GM12878 (cell line): Measurements from ENCODE around the gene CDHR4. TPM values are rescaled to one million over a fixed set of nuclear protein-coding genes. Genes with fewer than 3 reads are reported as not detected.

Experiments
- ATF2 ChIP-seq: IDR thresholded peaks from 2 replicates; pipeline ENCODE4 v1.6.1; 2012; ENCODE audit warnings: low read length, inconsistent platforms
- BHLHE40 ChIP-seq, 2 experiments: fragments of 450-650 bp in 1 of 2; IDR thresholded peaks; 2 replicates each; pipeline ENCODE4 v1.6.1; 2011 to 2017; ENCODE audit warnings: low read depth in 2 of 2, borderline replicate concordance in 1 of 2, improper control_type of control experiment in 1 of 2, low read length in 1 of 2, mild to moderate bottlenecking in 1 of 2
- BRCA1 ChIP-seq: IDR thresholded peaks from 2 replicates; pipeline ENCODE4 v1.6.1; 2011; ENCODE audit warnings: low read depth, low read length, improper control_type of control experiment
- CBFB ChIP-seq: IDR thresholded peaks from 2 replicates; pipeline ENCODE4 v1.6.1; 2016; ENCODE audit warnings: antibody characterized with exemption, low read depth
- CEBPB ChIP-seq, 2 experiments: fragments of 150-350 bp in 1 of 2; IDR thresholded peaks; 2 replicates each; pipeline ENCODE4 v1.6.1; 2012 to 2014; ENCODE audit warnings: low read depth in 2 of 2, low read length in 2 of 2, borderline replicate concordance in 1 of 2, inconsistent platforms in 1 of 2
- EGR1 ChIP-seq, 2 experiments: IDR thresholded peaks; 1 replicate in 1 of 2; 2 replicates in 1 of 2; pipeline ENCODE4 v1.6.1; 2011 to 2012; ENCODE audit warnings: low read depth in 2 of 2, low read length in 2 of 2, borderline replicate concordance in 1 of 2, mild to moderate bottlenecking in 1 of 2, moderate library complexity in 1 of 2
- FOS ChIP-seq: IDR thresholded peaks from 3 replicates; pipeline ENCODE4 v1.6.1; 2011; ENCODE audit warnings: borderline replicate concordance; ENCODE audit not compliant: insufficient read length; ENCODE audit errors: extremely low read depth
- IKZF2 ChIP-seq, 2 experiments: fragments of 450-650 bp; IDR thresholded peaks; 2 replicates each; pipeline ENCODE4 v1.6.1; 2017; ENCODE audit warnings: mild to moderate bottlenecking in 2 of 2, moderate library complexity in 2 of 2
- MAX ChIP-seq: IDR thresholded peaks from 2 replicates; pipeline ENCODE4 v1.6.1; 2012; ENCODE audit warnings: low read depth, low read length, improper control_type of control experiment
- MTA3 ChIP-seq: IDR thresholded peaks from 2 replicates; pipeline ENCODE4 v1.6.1; 2012; ENCODE audit warnings: low read length, inconsistent platforms, borderline replicate concordance
- PAX5 ChIP-seq: IDR thresholded peaks from 2 replicates; pipeline ENCODE4 v1.6.1; 2011; ENCODE audit warnings: low read depth, low read length, borderline replicate concordance
- SKIL ChIP-seq: fragments of 450-650 bp; IDR thresholded peaks from 2 replicates; pipeline ENCODE4 v1.6.1; 2017; ENCODE audit warnings: mild to moderate bottlenecking, low read depth, inconsistent platforms; ENCODE audit not compliant: poor library complexity, severe bottlenecking
- SUPT20H ChIP-seq: IDR thresholded peaks from 2 replicates; pipeline ENCODE4 v1.6.1; 2011; ENCODE audit warnings: low read depth, mild to moderate bottlenecking, low read length, moderate library complexity, borderline replicate concordance; ENCODE audit not compliant: control insufficient read depth
- TCF7 ChIP-seq: IDR thresholded peaks from 2 replicates; pipeline ENCODE4 v1.6.1; 2014; ENCODE audit warnings: antibody characterized with exemption, borderline replicate concordance
- USF1 ChIP-seq: IDR thresholded peaks from 2 replicates; pipeline ENCODE4 v1.6.1; 2011; ENCODE audit warnings: borderline replicate concordance, low read depth, mild to moderate bottlenecking, moderate library complexity, mixed read lengths, low read length; ENCODE audit not compliant: insufficient read depth; ENCODE audit errors: extremely low read length
- ZBTB33 ChIP-seq: fragments of 450-650 bp; IDR thresholded peaks from 2 replicates; pipeline ENCODE4 v1.6.1; 2017; ENCODE audit warnings: mild to moderate bottlenecking
- ZNF217 ChIP-seq: fragments of 450-650 bp; IDR thresholded peaks from 2 replicates; pipeline ENCODE4 v1.6.1; 2017; ENCODE audit warnings: antibody characterized with exemption, mild to moderate bottlenecking
- ZNF274 ChIP-seq: IDR thresholded peaks from one replicate; pipeline ENCODE4 v1.8.0; 2011; ENCODE audit not compliant: insufficient read length, insufficient read depth
- ZNF384 ChIP-seq: IDR thresholded peaks from 2 replicates; pipeline ENCODE4 v1.6.1; 2012; ENCODE audit warnings: low read depth, mild to moderate bottlenecking, low read length, improper control_type of control experiment, borderline replicate concordance
- polyA plus RNA-seq, 11 experiments: library from polyadenylated mRNA; depleted of rRNA in 4 of 11; unstranded in 6 of 11; stranded (reverse) in 5 of 11; fragments of >200 nt; fragmentation: Nextera tagmentation in 4 of 11; fragmentation: Illumina TruSeq in 1 of 11; extraction: Ambion mirVana in 4 of 11; extraction: Trizol in 1 of 11; gene quantifications; 1 replicate in 1 of 11; 2 replicates in 10 of 11; pipeline versions ENCODE4 v1.2.1 to v1.2.3, GENCODE V29; 2011 to 2016; ENCODE audit warnings: inconsistent platforms in 2 of 11, missing spikeins in 2 of 11, low read depth in 1 of 11
- total RNA-seq, 4 experiments: library from RNA; depleted of rRNA in 3 of 4; stranded (reverse); fragments of >200 nt in 3 of 4; fragmentation: Illumina TruSeq in 1 of 4; extraction: Trizol in 1 of 4; gene quantifications; 2 replicates each; pipeline versions ENCODE4 v1.2.1 to v1.2.3, GENCODE V29; 2013 to 2021

CDHR4 gene
- total and polyA plus RNA-seq, 10 of the 15 experiments (the other 5 are each of a cell fraction or from before 2014, with no cell fraction given) = not detected

- TF ChIP-seq ZBTB33 (no peak; the same call in 1 of the 2 replicates), BRCA1 (no peak), SKIL (no peak), MAX (peak; percentile 99), FOS (peak; percentile 77), ZNF384 (no peak), TCF7 (no peak), CEBPB (IDR thresholded peaks at IDR 0.05; ENCODE audit: borderline replicate concordance in 1 of 2, low read depth in 2 of 2, low read length in 2 of 2) (no peak), ZNF217 (no peak), ZNF274 (no peak), IKZF2 (IDR thresholded peaks at IDR 0.05) (no peak; a peak in 1 of 4 replicates), PAX5 (peak; percentile 92), EGR1 (IDR thresholded peaks at IDR 0.05; ENCODE audit: borderline replicate concordance in 1 of 2, low read depth in 2 of 2, low read length in 2 of 2) (peak in 1 of 2 experiments; percentile 65; a peak in 2 of 3 replicates), USF1 (peak; percentile 99), MTA3 (no peak), SUPT20H (no peak), BHLHE40 (IDR thresholded peaks at IDR 0.05; ENCODE audit: borderline replicate concordance in 1 of 2, low read depth in 2 of 2, low read length in 1 of 2) (peak; percentile 98 to 99), ATF2 (no peak), CBFB (no peak)
Observed at GRCh38 chr3:49786357-49787181, 13.1 kb downstream of the CDHR4 start, which contains the start of gene IP6K1 (continued).
